GM13977 (cell line): ENCODE data around the gene SCIN.
"Not testable (repeated sequence)": the region's sequence is repeated elsewhere in the genome, so short reads cannot be mapped to it uniquely, and the experiment has no call there.

Experiments used
- DNase-seq: peaks from one replicate; pipeline ENCODE4 v3.0.0; 2012; ENCODE audit warnings: low spot score
- CTCF ChIP-seq: IDR thresholded peaks from 2 replicates; pipeline ENCODE4 v1.5.1; 2012; ENCODE audit warnings: mild to moderate bottlenecking, control low read depth; ENCODE audit not compliant: insufficient read depth; ENCODE audit errors: extremely low read depth, missing control alignments
- in situ Hi-C: fragments of 300-500 bp; cut with MboI; formaldehyde crosslinking; loops from one replicate; pipeline ENCODE4 v1.12.0; 2022; ENCODE audit warnings: low sequenced_read_pairs, low pct_unique_long_range_greater_than_20kb, mixed read lengths, inconsistent platforms; ENCODE audit not compliant: unreplicated experiment

Gene SCIN

GRCh38 chr7:12570534-12571461 is at the start of gene SCIN:
Gene SCIN, plus strand, starts transcription at chr7:12570720. Its CDS starts 67 bp downstream, at chr7:12570787.
- DNase-seq: peak; percentile 15

GRCh38 chr7:12524794-12525386 is 45.6 kb upstream of the SCIN start:
- in situ Hi-C loops: loop anchor here (5.0 kb wide), 1 partner anchor 102 kb away; no protein-coding TSS in a partner anchor
- peak; percentile 20 for DNase-seq
- TF ChIP-seq CTCF: peak; percentile 54

More at GRCh38 chr7:12570534-12571461, at the start of gene SCIN:
- TF ChIP-seq CTCF: no peak
- in situ Hi-C loops: no loop called here

GRCh38 chr7:12526693-12527092 is 43.8 kb upstream of the SCIN start:
- DNase-seq, in situ Hi-C loops: not testable (repeated sequence)

- in situ Hi-C loops, DNase-seq: not testable (repeated sequence)
These were observed 42.9 kb upstream of the SCIN start for GRCh38 chr7:12527670-12528069.

- no peak for TF ChIP-seq CTCF
- DNase-seq: no peak
- in situ Hi-C loops: no loop called here
These were observed 40.4 kb upstream of the SCIN start for GRCh38 chr7:12529971-12530710.

GRCh38 chr7:12531784-12532183 is 38.7 kb upstream of the SCIN start:
- DNase-seq: no peak
- in situ Hi-C loops: no loop called here
- TF ChIP-seq CTCF: no peak

GRCh38 chr7:12534046-12534445 is 36.5 kb upstream of the SCIN start:
- no peak for DNase-seq
- in situ Hi-C loops: no loop called here
- TF ChIP-seq CTCF: no peak
